ENCODE results near the gene MAML2. TPM values are rescaled to one million over a fixed set of nuclear protein-coding genes. Genes with fewer than 3 reads are reported as not detected.

MAML2 gene
- total RNA-seq, 1 experiment from 2014 or later: 28.3 TPM

DNA sequence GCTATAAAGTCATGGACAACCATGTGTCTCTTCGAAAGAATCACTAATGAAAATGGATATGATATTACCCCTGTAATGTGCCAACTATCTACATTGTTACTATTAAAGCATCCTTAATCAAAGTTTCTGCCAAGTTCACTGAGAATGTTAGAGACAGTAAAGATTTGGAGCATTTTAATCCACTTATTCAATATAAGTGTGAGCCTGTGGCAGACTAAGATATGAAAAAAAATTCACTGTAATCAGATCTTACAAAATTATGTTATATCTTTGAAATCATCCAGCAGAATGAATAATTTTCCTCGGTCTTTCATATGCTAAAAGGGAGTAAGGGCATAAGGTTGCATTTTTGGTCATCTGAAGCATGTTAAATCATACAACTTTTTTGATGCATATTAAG lies 49.9 kb downstream of the MAML2 start:
- H3K4me2 ChIP-seq: no peak overlapping the region
- H3K9me2 ChIP-seq (ENCODE audit: insufficient read depth): no peaks in the 10 kb centered on the region
- H3K36me3 ChIP-seq (ENCODE audit: low read depth): peaks cover 36% of the 10 kb centered on the region; the same call in 1 of the 2 replicates
- no peak overlapping the region for H3K4me3 ChIP-seq
- H4K20me1 ChIP-seq (ENCODE audit: insufficient read depth): no peaks in the 10 kb centered on the region
- TF ChIP-seq CTCF (conservative IDR thresholded peaks at IDR 0.05) (no peak), EZH2 (IDR thresholded peaks at IDR 0.05; ENCODE audit: low read depth) (no peak)
- no peak overlapping the region for H2AFZ ChIP-seq
- peaks cover 95% of the 10 kb centered on the region for H3K79me2 ChIP-seq (ENCODE audit: low read depth)
- DNase-seq: no peak
- no peak overlapping the region for H3K27ac ChIP-seq
- POLR2A ChIA-PET (ENCODE audit: unreplicated experiment): no interaction called here
- no peaks in the 10 kb centered on the region for H3K4me1 ChIP-seq (replicated peaks; ENCODE audit: insufficient read depth)
- no peaks in the 10 kb centered on the region; the same call in 1 of the 2 replicates for H3F3A ChIP-seq (ENCODE audit: insufficient read depth, low read depth)
- intact Hi-C loops (cut with micrococcal nuclease; ENCODE audit: unreplicated experiment): no loop called here
- H3K27me3 ChIP-seq (ENCODE audit: insufficient read depth, low read depth): no peaks in the 10 kb centered on the region
- no peaks in the 10 kb centered on the region for H3K9me3 ChIP-seq (ENCODE audit: insufficient read depth, low read depth)
- CTCF ChIA-PET: no interaction called here
- BruUV-seq (replicated peaks): no TSS peak

GRCh38 chr11:96292291-96293010 lies 50.5 kb downstream of the MAML2 start:
- POLR2A ChIA-PET (ENCODE audit: unreplicated experiment): no interaction called here
- Histone ChIP-seq H3K9me3 (ENCODE audit: insufficient read depth, low read depth) (no peaks in the 10 kb centered on the region), H3K4me3 (no peak overlapping the region), H4K20me1 (ENCODE audit: insufficient read depth) (no peaks in the 10 kb centered on the region), H3F3A (ENCODE audit: insufficient read depth, low read depth) (no peaks in the 10 kb centered on the region; the same call in 1 of the 2 replicates), H3K27ac (no peak overlapping the region), H3K27me3 (ENCODE audit: insufficient read depth, low read depth) (no peaks in the 10 kb centered on the region), H3K79me2 (ENCODE audit: low read depth) (peaks cover 95% of the 10 kb centered on the region), H2AFZ (no peak overlapping the region), H3K36me3 (ENCODE audit: low read depth) (peaks cover 31% of the 10 kb centered on the region; the same call in 1 of the 2 replicates), H3K4me1 (replicated peaks; ENCODE audit: insufficient read depth) (no peaks in the 10 kb centered on the region), H3K4me2 (no peak overlapping the region), H3K9me2 (ENCODE audit: insufficient read depth) (no peaks in the 10 kb centered on the region)
- DNase-seq: no peak
- TF ChIP-seq CTCF (conservative IDR thresholded peaks at IDR 0.05) (no peak), EZH2 (IDR thresholded peaks at IDR 0.05; ENCODE audit: low read depth) (no peak)
- CTCF ChIA-PET: no interaction called here
- no TSS peak for BruUV-seq (replicated peaks)
- intact Hi-C loops (cut with micrococcal nuclease; ENCODE audit: unreplicated experiment): no loop called here

- CTCF ChIA-PET: no interaction called here
- DNase-seq: no peak
- Histone ChIP-seq H3K79me2 (ENCODE audit: low read depth) (peaks cover 98% of the 10 kb centered on the region), H3K9me3 (ENCODE audit: insufficient read depth, low read depth) (0 out of 2 replicates have a peak, but pooled peaks cover 2% of the 10 kb centered on the region), H3K4me2 (no peak overlapping the region), H3K27ac (no peak overlapping the region), H3K27me3 (ENCODE audit: insufficient read depth, low read depth) (no peaks in the 10 kb centered on the region), H2AFZ (no peak overlapping the region), H3K4me3 (no peak overlapping the region), H3K9me2 (ENCODE audit: insufficient read depth) (no peaks in the 10 kb centered on the region), H3K36me3 (ENCODE audit: low read depth) (0 out of 2 replicates have a peak, but pooled peaks cover 25% of the 10 kb centered on the region), H3K4me1 (replicated peaks; ENCODE audit: insufficient read depth) (no peaks in the 10 kb centered on the region), H4K20me1 (ENCODE audit: insufficient read depth) (no peaks in the 10 kb centered on the region), H3F3A (ENCODE audit: insufficient read depth, low read depth) (no peaks in the 10 kb centered on the region; the same call in 1 of the 2 replicates)
- intact Hi-C loops (cut with micrococcal nuclease; ENCODE audit: unreplicated experiment): no loop called here
- POLR2A ChIA-PET (ENCODE audit: unreplicated experiment): no interaction called here
- no peak for TF ChIP-seq EZH2 (IDR thresholded peaks at IDR 0.05; ENCODE audit: low read depth)
- no peak for TF ChIP-seq CTCF (conservative IDR thresholded peaks at IDR 0.05)
- no TSS peak for BruUV-seq (replicated peaks)
Observed at GRCh38 chr11:96290631-96291030, 52.4 kb downstream of the MAML2 start.

Measured in PC-9 (cell line).